ENCODE data around the gene SMARCD3.

The SMARCD3 gene

DNA sequence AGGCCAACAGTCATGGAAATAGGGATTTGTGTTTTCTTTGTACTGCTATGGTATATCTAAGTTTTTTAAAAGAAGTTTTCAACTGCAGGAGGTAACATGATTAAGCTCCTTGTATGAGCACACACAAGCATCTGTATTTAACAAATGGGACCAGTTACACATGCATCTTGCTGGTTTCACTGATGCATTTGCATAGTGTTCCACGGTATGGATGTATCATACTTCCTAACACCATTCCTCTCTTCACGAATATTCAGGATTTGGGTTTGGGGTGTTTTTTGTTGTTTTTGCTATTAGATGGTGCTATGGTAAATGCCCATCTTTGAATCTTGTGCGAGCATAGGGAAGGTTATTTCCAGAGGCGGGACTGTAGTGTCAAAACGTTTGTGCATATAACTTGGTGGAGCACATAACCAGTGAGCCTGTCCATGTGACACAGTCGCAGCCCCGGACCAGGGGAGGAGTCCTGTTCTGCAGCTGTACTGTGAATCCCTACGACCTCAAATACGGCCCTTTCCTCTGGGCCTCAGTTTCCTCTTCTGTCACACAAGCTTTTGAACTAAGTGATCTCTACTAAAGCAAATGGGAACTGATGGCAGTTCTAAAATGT is 40.1 kb downstream of the SMARCD3 start:
- no peak for DNase-seq (ENCODE audit: low read depth)

DNA sequence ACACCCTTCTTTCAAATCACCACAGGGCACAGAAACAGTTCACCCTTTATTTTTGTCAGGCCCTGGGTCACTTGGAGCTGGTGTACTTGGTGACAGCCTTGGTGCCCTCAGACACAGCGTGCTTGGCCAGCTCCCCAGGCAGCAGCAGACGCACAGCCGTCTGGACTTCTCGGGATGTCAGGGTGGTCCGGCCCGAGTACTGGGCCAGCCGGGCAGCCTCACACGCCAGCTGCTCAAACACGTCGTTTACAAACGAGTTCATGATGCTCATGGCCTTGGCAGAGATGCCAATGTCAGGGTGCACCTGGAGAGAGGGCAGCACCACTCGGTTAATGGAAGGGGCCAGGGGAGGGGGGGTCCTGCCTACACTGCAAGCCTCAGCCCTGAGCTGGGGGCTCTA is 40.7 kb downstream of the SMARCD3 start:
- DNase-seq (ENCODE audit: low read depth) = no peak

DNA sequence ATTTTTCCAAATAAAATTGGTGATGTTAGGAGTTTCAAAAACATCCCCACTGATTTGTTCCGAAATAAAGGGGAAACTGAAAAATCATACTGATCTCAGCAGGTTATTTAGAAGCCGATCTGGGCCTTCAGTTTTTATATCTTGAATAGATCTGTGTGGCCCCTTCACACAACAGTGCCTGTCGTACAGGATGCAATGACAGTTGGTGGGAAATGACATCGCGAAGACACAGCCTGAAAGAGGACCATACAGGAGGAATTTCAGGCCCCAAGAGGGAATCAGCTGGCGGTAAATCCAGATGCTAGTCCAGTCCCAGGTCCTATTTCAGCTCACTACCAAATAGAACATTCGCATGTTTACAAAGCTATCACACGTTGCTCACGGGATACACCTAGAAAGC is 41.2 kb downstream of the SMARCD3 start:
- no peak for DNase-seq (ENCODE audit: low read depth)

DNA sequence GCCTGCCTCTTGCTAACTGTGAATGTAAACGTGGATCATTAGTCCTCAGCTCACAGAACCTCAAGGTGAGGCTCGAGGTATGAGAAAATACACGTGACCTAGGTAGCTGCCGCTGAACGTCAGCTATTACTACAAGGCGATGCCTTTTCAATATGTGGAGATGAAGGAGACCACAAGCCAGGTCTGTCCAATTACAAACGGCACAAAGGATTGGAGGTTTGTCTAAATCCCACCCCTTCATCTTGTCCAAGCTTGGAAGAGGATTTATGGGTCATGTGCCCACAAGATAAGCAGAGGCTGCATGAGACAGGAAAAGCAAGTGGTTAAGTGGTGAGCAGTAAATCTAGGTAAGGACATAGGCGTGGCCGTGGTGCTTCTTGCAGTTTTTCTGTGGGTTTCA is 41.6 kb downstream of the SMARCD3 start:
- DNase-seq (ENCODE audit: low read depth) = no peak

DNA sequence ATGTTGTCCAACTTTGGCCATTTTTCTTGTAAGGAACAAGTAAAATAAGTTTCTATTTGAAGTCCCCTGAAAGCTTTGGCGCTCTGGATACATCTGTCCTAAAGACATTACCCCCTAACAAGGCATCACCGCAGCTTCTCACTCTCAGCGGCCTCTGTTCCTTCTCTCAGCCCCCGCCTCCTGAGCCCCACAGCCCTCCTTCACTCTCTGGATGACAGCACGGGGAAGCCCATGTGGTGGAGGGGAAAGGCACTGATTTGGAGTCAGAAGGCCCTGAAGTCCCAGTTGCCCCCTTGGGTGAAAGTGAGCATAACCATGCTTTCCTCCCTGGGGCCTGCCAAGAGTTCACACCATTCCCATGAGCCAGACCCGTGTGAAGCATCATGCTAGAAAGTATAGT is 42.8 kb downstream of the SMARCD3 start:
- no peak for DNase-seq (ENCODE audit: low read depth)

DNA sequence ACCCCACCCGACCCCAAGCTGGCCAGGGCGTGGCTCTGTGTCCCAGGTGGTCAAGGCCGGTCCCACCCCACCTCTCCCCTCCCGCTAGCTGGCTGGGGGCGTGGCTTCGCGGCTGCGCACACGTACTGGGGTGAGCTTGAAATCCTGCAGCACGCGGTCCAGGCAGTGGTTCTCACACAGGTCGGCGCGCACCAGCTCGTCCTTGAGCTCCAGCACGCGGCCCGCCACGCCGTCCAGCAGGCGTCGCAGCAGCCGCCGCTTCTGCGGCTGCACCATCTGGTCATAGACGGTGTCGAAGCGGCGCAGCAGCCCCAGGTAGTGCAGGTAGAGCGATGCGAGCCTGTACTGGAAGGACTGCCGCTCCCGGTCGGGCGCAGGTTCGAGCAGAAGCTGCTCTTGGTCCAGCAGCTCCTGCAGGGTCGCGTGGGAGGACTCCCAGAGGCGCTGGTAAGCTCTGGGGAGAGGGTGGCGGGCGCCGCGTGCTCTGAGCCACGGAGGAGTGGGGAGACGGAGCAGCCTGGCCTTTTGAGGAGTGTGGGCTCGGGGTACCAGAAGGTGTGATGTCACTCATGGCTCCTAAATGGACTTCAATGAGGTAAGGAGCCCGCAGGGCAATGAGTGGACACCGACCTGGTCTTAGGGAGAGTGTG is 44.0 kb downstream of the SMARCD3 start:
- no peak for DNase-seq (ENCODE audit: low read depth)

DNA sequence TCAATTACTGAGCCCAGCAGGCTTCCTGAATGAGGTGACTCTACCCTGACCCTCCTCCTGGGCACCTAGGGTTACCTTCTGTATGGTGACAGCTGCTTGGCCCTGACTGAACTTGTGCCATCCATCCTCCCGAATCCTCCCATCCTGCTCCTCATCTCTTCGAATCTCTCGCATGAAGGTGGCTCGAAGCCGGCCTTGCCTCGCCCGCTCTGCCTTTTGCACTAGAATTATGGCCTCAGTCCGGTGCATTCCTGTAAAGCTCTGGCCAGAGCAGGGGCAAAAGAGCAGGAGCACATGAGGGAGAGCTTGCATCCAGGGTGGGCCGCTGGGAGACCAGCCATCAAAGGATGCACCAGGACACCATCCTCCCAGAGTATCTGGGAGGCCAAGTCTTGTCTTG is 45.7 kb downstream of the SMARCD3 start:
- no peak for DNase-seq (ENCODE audit: low read depth)

DNA sequence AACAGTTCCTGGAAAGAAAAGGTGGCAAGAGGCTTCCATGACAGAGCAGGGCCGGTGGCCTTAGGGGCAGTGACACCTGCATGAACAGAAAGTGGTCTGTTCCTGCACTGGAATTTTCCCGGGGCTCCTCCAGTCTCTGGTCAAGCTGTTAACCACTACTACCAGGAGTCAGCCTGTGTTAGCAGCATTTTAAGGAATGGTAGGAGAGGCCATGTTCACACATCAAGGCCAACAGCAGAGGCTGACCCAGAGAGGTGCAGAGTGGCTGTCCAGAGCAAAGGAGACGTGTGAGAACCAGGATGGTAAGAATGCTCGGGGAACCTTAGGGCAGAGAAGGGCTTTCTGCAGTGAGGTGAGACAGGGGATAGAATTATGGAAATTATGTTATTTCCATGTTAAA is 46.7 kb downstream of the SMARCD3 start:
- no peak for DNase-seq (ENCODE audit: low read depth)

DNA sequence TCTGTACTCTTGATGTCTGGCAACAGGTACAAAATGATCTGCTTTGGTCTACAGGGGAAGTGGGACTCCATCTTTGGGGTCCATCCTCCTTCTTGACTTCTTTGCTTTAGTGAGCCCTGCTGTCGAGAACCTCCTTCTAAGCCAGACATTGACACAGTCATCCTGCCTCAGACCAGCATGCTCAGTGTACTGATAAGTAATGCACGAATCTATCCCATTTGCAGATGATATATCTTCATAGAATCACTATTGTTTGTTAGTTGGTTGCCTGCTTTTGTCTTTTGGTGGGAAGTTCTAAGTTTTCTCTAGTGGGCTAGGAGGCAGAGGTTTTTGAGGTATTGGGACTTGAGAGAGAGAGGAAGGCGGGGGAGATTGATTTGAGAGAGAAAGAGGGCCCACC is 47.1 kb downstream of the SMARCD3 start:
- DNase-seq (ENCODE audit: low read depth) = no peak

DNA sequence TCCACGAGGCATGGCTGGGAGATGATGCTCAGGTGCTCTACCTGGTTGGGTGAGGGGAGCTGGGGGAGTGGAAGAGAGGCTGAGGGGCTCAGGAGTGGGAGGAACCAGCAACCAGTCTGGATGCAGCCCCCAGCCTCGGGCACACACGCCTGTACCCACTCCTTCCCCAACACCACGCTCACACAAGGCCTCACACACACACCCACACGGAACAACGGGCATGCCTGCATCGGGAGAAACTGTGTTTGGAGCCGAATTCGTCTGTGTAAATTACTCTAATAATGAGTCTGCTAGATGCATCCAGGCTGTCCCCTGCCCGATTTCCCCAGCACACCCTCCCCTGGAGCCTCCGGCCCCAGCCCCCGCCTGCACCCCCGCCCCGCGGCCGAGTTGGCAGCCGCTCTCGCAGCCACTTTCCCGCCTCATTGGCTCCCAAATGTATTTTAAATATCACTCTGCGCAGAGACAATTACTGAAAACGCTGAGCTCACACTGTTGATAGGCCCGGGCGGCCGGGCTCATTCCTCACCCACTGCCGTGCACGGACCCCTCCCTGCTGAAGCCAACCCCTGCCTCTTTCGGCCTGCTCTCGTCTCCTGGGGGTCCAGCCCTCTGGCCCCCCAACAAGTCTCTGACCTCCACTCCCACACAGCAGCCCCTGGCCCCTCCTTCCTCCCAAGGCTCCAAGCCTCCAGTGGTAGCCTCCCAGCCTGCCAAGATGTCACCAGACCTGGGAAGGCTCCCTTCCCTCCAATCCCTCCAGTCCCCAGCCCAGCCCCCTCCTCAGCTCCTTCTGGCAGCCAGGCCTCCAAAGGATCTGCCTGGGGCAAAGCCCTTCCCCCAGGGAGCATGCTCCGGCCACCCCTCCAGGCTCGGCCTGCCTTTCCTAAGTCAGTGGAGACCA is 49.3 kb downstream of the SMARCD3 start:
- no peak for DNase-seq (ENCODE audit: low read depth)

DNA sequence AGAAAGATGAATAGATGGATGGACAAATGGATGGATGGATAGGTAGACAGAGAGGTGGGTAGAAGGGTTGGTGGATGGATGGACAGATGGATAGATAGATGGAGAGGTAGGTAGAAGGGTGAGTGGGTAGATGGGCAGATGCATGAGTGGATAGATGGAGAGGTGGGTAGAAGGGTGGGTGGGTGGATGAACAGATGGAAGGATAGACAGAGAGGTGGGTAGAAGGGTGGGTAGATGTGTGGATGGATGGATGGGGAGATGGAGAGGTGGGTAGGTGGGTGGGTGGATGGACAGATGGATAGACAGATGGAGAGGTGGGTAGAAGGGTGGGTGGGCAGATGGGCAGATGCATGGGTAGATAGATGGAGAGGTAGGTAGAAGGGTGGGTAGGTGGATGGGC is 50.6 kb downstream of the SMARCD3 start:
- no peak for DNase-seq (ENCODE audit: low read depth)

DNA sequence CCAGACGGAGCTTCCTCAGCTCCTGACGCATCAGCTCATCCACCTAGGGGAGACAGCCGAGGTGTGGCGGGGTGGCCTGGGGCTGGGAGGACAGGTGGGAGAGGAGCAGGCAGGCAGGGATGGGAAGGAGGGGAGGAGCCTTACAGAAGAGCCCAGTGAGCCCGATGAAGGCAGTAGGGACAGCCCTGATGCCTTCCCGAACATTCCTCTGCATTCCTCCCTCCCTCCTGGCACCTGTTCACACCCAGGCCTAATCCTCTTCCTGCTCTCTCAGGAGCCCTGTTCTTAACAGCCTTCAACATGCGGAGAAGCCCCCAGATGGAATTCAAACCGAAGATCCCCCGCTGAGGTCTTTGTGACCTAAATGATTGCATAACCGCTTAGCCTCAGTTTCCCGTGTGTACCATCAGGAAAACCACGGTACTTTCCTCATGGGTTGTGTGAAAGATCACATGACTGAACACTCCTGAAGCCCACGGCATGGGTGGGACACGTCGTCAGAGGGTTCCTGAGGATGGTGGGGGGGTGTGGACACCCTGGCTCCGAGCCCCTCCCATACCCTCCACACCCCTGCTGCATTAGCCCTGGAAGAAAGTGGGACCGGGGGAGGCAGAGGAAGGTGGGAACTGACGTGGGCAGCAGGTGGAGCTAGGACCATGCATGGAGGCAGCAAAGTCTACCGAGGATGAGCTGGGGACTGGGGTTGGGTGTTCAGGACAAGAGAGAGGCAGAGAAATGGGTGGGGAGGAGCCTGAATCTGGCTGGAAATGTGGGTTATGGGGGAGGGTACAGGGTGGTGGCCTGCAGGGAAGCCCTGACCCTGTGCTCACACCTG is 52.7 kb downstream of the SMARCD3 start:
- no peak for DNase-seq (ENCODE audit: low read depth)

DNA sequence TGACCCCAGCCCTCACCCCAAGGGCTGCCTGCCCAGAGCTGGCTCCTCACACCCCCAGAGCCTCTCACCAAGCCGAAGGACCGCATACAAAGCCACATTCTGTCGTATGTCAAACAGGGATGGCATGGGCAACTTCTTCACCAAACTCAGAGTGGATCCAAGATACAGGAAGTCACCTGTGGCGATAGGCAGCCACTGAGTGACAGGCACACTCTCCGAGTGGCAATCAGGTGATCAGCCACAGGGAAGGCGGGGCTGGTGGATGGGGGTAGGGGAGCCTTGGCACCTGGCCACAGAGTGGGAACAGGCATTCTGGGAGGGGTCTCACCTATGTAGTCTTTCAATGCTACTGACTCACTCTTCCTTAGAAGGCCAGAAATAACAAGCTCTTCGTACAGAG is 54.3 kb downstream of the SMARCD3 start:
- DNase-seq (ENCODE audit: low read depth) = no peak

DNA sequence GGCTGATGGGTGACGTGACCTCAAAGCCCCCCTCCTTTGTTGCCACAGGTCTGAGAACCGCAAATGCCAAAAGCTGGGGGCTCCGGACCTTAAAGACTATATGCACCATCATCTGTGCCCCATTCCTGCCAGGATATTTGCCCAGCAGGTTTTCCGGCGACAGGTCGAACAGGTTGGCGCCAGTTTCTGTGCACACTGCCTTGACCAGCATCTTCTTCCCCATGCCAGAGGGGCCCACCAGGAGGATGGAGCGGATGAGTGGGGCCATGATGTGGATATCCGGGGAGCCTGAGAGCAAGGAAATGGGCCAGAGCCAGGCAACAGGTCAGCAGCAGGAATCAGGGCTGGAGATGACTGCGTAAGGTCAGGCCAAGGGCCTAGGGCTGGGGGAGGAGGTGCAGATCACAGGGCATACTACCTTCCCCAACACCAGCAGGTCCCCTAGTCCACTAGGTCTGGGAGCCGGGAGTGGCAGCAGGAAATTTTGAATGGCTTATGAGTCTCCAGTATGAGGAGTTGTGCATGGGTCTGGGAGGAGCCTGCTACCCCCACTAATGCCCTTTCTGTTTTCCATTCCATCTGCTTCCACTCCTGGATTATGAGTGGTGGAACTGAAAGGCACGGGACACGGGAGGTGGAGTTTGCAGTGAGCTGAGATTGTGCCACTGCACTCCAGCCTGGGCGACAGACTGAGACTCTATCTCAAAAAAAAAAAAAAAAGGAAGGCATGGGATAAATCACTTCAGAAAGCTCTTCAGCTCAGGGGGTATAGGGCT is 55.1 kb downstream of the SMARCD3 start:
- DNase-seq (ENCODE audit: low read depth) = no peak

DNA sequence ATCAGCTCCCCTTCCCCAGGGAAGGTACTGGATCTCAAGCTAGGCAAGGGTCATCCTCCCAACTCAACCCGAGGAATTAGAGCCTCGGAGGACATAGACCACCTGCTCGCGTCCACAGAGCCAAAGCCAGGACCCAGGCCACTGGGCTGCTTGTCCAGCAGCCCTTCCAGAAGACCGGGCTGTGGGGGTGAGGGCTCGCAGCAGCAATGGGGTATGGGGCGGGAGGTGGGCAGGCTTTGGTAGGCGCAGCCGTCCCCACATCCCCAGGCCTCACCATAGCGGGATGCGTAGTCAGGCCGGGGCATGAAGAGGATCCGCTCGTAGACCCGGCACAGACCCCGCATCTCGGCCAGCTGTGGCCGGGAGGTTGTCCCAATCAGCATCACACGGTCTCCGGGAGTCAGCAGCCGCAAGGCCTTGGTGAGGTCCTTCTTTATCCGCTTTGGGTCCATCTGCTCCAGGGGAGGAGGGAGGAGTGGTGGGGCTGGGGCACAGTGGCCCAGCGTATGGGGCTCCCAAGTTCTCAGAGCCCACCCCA is 56.4 kb downstream of the SMARCD3 start:
- DNase-seq (ENCODE audit: low read depth) = no peak

DNA sequence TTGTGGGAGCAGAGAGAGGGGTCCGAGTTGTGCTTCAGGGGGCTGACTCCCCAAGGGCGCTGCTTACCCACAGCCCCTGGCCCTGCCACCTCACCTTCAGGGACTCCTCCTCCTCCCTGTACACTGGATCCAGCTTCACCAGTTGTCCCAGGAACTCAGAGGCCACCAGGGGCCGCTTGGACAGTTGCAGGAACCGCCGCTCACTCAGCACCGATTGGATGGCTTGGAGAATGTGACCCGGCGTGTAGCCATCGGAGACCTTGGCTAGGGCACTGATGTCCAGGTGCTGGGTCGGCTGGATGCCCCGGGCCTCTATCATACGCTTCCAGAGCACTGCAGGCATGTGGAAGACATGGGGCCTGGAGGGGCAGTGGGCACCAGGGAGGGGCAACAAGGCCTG is 57.0 kb downstream of the SMARCD3 start:
- DNase-seq (ENCODE audit: low read depth) = no peak

DNA sequence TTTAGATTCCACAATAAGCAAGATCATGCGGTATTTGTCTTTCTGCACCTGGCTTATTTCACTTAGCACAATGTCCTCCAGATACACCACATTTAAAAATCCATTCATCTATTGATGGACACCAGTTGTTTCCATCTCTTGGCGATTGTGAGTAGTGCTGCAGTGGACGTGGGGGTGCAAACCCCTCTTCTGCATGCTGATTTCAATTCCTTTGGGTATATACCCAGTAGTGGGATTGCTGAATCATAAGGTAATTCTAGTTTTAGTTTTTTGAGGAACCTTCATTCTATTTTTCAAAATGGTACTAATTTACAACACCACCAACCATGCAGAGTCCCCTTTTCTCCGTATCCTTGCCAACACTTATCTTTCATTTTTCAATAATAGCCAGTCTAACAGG is 59.5 kb downstream of the SMARCD3 start:
- DNase-seq (ENCODE audit: low read depth) = no peak
